NCI-H1092 (cell line): ENCODE measurements around the gene IGLL1.
A peak's percentile ranks its signal among the peaks of the same experiment; 100 is the strongest.
"Not testable (repeated sequence)": the region's sequence is repeated elsewhere in the genome, so short reads cannot be mapped to it uniquely, and the experiment has no call there.

ENCODE experiments used
- DNase-seq: peaks from one replicate; lab custom pipeline; 2025; lab: John Stamatoyannopoulos, UW

Gene IGLL1

DNA sequence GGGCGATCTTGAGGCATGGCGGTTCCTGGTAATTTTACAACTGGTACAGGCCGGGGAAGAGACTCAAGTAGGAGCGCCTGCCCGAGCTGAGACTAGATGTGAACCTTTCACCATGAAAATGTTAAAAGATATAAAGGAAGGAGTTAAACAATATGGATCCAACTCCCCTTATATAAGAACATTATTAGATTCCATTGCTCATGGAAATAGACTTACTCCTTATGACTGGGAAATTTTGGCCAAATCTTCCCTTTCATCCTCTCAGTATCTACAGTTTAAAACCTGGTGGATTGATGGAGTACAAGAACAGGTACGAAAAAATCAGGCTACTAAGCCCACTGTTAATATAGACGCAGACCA is 40.3 kb downstream of the IGLL1 start:
- DNase-seq, result not testable (repeated sequence)

DNA sequence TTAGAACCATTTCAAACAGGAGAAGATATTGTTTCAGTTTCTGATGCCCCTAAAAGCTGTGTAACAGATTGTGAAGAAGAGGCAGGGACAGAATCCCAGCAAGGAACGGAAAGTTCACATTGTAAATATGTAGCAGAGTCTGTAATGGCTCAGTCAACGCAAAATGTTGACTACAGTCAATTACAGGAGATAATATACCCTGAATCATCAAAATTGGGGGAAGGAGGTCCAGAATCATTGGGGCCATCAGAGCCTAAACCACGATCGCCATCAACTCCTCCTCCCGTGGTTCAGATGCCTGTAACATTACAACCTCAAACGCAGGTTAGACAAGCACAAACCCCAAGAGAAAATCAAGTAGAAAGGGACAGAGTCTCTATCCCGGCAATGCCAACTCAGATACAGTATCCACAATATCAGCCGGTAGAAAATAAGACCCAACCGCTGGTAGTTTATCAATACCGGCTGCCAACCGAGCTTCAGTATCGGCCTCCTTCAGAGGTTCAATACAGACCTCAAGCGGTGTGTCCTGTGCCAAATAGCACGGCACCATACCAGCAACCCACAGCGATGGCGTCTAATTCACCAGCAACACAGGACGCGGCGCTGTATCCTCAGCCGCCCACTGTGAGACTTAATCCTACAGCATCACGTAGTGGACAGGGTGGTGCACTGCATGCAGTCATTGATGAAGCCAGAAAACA is 40.8 kb downstream of the IGLL1 start:
- DNase-seq, result peak; percentile 84

DNA sequence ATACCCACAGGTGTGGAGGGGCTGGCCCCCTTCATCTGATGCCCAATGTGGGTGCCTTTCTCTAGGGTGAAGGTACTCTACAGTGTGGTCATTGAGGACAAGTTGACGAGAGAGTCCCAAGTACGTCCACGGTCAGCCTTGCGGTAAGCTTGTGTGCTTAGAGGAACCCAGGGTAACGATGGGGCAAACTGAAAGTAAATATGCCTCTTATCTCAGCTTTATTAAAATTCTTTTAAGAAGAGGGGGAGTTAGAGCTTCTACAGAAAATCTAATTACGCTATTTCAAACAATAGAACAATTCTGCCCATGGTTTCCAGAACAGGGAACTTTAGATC is 41.4 kb downstream of the IGLL1 start:
- not testable (repeated sequence) for DNase-seq

DNA sequence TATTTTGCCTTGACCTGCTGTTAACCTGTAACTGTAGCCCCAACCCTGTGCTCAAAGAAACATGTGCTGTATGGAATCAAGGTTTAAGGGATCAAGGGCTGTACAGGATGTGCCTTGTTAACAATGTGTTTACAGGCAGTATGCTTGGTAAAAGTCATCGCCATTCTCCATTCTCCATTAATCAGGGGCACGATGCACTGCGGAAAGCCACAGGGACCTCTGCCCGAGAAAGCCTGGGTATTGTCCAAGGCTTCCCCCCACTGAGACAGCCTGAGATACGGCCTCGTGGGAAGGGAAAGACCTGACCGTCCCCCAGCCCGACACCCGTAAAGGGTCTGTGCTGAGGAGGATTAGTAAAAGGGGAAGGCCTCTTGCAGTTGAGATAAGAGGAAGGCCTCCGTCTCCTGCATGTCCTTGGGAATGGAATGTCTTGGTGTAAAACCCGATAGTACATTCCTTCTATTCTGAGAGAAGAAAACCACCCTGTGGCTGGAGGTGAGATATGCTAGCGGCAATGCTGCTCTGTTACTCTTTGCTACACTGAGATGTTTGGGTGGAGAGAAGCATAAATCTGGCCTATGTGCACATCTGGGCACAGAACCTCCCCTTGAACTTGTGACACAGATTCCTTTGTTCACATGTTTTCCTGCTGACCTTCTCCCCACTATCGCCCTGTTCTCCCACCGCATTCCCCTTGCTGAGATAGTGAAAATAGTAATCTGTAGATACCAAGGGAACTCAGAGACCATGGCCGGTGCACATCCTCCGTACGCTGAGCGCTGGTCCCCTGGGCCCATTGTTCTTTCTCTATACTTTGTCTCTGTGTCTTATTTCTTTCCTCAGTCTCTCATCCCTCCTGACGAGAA is 42.0 kb downstream of the IGLL1 start:
- DNase-seq, result not testable (repeated sequence)

DNA sequence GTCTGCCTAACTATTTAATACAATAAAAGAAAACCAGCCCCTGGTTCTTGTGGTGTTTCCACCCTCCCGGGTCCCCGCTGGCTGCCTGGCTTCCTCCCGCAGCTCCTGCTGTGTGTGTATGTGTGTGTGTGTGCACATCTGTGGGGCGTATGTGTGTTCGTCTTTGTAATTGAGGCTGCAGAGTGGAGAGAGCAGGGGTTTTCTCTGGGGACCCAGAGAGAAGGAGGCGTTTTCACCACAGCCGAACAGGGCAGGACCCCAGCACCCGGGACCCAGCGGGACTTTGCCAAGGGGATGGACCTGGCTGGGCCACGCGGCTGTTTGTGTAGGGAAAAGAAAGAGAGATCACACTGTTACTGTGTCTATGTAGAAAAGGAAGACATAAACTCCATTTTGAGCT is 42.7 kb downstream of the IGLL1 start:
- no peak for DNase-seq

DNA sequence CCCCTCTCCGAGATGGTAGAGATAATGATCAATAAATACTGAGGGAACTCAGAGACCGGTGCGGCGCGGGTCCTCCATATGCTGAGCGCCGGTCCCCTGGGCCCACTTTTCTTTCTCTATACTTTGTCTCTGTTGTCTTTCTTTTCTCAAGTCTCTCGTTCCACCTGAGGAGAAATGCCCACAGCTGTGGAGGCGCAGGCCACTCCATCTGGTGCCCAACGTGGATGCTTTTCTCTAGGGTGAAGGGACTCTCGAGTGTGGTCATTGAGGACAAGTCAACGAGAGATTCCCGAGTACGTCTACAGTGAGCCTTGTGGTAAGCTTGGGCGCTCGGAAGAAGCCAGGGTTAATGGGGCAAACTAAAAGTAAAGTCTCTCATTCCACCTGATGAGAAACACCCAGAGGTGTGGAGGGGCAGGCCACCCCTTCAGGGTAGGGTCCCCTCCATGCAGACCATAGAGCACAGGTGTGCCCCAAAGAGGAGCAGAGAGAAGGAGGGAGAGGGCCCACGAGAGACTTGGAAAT is 43.2 kb downstream of the IGLL1 start:
- DNase-seq, result no peak

DNA sequence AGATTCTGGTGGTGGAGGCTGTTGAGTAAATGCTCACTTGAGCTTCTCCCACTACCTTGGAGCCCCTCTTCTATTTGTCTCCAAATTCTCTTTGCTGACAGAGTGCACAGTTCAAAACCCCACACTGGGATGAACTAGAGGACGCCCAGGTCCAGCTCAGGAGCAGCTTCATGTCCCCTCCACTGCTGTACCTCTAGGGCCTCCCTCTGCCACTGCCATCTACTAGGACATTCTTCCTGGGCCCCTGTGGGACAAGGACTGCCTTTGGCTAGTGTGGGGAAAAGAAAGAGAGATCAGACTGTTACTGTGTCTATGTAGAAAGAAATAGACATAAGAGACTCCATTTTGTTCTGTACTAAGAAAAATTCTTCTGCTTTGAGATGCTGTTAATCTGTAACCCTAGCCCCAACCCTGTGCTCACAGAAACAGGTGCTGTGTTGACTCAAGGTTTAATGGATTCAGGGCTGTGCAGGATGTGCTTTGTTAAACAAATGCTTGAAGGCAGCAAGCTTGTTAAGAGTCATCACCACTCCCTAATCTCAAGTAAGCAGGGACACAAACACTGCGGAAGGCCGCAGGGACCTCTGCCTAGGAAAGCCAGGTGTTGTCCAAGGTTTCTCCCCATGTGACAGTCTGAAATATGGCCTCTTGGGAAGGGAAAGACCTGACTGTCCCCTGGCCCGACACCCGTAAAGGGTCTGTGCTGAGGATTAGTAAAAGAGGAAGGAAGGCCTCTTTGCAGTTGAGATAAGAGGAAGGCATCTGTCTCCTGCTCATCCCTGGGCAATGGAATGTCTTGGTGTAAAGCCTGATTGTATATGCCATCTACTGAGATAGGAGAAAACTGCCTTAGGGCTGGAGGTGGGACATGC is 44.1 kb downstream of the IGLL1 start:
- DNase-seq, result not testable (repeated sequence)

DNA sequence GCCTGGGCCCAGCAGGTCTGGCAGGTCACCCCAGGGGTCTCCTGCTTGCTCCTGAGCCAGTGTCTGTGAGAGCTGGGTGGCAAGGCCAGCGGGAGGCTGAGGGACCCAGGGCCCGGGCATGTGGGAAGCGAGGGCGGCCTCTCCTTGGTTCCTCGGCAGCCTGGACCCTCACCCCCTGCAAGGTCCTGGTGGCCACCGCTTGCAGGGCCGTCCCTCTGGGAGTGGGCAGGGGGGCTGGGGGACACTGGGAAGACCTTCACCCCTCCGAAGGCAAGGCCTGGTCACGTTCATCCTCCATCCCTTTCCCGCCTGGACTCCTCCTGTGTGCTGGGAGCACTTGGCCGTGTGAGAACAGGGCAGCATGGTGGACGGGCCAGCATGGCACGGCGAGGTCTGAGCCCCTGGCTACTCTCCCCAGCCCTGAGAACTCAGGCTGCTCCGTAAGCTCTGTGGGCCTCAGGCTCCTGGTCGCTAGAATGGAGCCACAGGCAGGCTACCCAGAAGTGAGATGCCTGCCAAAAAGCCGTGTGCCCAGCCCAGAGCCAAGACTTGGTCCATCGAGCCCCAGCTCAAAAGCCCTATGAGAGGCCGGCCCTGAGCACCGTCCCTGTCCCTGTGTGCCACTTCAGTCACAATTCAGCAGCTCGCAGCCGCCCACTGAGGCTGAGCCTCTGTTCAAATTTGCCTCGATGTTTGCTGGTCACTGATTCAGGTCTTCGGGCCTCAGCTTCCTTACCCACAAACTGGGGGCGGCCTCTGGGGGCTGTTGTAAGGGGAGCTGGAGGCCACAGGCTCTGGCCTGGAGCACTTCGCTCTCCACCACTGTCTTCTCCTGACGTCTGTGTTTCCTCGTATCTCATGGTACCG is 45.0 kb downstream of the IGLL1 start:
- no peak for DNase-seq

DNA sequence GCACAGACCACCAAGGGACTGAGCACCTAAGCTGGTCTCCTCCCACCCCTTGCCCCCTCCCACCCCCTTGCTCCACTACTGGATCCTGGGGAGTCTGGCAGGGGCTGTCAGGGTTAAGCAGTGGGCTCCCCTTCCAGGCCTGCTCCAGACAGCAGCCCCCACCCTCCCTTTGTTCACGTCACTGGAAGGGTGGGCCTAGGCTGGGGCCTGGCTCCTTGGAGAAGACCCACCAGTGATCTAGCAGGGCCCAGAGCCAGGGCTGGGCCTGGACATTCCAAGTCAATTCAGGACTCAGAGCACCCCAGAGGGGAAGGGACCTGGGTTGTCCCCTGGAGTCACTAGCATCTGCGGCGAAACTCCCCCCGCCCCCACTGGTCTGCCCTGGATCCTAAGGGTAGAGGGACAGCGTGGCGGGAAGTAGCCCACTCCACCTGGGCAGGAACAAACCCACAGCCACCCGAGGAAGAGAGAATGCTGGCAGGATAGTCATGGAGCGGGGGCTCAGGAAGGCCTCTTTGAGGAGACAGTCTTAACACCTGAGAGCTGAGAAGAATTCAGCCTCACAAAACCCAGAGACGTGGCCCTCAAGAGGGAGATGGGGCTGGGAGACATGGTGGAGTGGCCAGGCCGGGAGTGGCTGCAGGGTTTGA is 45.8 kb downstream of the IGLL1 start:
- DNase-seq, result no peak

DNA sequence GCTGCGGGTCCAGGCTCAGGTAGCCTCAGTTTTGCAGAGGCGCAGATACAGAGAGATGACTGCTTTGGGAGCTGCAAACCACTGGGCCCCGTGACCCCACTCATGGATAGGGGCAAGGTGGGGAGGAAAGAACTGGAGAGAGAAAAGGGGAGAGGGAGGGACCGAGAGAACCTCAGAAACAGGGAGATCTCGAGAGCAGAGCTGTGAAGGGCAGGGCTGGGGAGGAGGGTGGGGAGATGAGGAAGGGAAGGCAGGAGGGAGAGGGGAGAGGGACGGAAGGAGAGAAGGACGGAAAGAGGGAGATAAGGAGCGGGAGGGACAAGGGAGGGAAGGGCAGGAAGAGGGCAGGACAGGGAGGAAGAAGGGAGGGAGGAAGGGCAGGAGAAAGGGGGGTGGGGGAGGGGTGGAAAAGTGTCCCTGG is 46.3 kb downstream of the IGLL1 start:
- no peak for DNase-seq

DNA sequence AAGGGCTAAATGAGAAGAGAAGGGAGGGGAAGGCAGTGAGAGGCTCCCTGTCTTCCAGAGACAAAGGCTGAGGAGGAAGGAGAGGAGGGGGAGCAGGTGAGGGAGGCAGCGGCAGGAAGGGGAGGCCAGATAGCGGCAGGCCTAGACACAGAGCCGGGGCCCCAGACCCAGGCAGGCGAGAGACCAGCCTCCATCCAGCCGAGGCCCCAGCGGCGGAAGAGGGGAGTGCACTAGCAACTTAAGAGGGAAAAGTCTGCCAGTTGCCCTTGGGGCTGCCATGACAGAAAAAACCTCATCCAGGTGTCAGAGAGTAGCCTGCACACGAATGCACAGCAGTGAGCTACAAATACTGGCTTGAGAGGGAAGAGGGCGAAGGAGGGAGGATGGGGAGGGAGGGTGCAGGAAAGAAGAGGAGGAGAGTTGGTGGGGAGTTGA is 46.7 kb downstream of the IGLL1 start:
- peak; percentile 20 for DNase-seq

DNA sequence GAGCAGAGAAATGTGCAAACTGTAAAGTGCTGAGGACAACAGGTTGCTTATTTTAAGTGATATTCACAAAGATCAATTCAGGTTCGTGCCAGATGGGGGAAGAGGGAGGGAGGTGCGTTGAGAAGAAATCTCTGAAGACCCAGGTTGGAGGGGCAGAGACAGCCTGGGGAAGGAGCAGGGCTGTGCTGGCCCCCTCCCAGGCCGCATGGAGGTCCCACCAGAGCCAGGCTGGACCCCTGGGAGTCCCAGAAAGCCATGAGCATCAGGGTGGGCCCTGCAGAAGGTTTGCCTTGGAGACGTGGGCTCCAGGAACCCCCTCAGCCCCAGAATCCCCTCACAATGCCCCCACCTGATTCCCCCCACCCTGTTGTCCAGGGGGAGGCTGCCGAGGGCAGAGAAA is 47.4 kb downstream of the IGLL1 start:
- no peak for DNase-seq

DNA sequence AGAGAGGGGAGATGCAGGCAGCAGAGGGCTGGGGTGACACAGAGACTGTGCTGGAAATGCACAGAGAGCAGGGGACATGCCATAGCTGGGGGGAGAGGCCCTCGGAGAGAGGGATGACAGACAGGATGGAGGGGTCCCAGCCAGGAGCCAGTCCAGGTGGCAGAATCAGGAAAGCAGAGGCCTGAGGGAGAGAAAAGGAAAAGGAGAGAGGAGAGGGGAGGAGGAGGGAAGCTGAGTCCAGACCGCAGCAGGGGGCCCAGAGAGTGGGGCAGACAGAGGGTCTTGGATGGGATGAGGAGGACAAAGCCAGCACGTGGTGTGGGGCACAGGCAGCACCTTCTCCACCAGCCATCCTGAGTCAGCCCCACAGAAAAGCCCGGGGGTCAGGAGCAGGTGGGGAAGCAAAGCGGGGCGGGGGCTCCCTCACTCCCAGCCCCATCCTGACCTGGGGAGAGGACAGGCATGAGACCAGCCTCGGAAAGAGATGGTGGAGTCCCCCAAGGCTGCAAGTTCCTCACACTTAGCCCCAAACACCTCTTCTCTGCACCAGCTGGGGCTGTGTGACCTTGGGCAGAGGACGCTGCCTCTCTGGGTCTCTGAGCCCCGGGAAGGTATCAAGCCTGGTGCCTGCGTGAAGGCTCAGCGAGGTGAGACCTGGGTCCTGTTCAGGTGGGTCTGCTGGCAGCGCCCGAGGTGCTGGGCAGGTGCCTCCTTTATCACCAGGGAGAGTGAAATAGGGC is 48.0 kb downstream of the IGLL1 start:
- DNase-seq, result no peak

DNA sequence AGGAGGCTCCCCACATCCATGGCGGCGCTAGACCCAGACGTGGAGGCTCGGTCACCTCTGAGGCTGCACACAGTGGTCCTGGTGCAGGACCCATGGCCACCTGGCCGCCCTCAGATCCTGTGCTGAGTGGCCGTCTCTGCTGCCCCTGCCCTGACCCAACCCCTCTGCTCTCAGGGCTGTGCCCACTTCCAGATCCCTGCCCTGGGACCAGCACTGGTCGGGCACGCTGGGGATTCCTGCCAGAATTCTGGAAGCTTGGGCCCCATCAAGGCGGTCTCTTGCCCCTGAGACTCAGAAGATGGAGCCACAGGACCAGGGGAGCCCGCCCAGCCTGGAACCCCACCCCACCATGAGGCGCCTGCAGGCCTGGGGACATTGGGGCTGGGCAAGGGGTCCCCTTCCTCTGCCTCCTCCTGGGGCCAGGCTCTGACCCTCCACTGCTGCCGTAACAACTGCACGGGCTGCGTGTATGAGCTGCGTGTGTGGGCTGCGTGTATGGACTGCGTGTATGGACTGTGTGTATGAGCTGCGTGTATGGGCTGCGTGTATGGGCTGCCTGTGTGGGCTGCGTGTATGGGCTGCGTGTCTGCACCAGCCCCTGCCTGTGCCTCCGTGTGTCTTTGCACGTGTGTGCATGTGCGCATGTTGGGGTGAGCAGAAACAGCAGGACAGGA is 48.7 kb downstream of the IGLL1 start:
- no peak for DNase-seq

DNA sequence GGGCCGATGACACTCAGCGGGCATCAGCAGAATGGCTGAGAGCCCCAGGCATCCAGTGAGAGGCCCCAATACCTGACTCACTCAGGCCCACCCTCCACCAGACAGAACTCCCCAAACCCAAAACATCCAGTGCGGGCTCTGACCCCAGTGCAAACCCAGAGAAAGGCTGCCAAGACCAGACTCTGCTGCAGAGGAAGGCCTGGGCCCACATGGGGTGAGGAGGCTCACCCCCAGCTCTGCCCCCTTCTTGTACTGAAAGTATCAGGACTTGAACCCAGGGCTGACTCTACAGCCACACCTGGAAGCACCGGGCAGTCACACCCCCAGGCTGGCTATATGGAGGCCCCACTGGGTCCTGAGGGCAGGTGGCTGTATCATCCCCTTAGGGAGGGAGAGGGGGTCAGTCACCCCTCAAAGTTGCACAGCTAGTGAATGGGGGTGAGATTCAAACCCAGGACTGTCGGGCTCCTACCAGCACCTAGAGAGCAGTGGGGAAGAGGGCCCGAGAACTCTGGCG is 49.3 kb downstream of the IGLL1 start:
- no peak for DNase-seq

DNA sequence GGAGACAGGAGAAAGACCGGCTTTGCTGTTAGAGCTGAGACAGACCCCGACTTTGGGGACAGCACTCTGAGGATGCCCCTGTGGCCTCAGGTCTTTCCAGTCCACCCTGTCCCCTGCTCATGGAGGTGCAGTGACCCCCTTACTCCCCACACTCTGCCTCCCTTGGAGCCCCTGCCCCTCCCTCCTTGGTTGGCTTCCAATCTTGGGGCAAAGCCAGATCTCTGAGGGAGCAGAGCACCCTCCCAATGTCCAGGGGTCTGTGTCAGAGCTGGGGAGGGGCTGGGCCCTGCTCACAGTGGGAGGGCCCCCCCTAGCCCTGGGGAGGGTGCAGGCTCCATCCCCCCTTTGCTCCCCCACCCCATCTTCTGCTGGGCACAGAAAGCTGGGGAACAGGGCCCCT is 50.0 kb downstream of the IGLL1 start:
- DNase-seq, result no peak

DNA sequence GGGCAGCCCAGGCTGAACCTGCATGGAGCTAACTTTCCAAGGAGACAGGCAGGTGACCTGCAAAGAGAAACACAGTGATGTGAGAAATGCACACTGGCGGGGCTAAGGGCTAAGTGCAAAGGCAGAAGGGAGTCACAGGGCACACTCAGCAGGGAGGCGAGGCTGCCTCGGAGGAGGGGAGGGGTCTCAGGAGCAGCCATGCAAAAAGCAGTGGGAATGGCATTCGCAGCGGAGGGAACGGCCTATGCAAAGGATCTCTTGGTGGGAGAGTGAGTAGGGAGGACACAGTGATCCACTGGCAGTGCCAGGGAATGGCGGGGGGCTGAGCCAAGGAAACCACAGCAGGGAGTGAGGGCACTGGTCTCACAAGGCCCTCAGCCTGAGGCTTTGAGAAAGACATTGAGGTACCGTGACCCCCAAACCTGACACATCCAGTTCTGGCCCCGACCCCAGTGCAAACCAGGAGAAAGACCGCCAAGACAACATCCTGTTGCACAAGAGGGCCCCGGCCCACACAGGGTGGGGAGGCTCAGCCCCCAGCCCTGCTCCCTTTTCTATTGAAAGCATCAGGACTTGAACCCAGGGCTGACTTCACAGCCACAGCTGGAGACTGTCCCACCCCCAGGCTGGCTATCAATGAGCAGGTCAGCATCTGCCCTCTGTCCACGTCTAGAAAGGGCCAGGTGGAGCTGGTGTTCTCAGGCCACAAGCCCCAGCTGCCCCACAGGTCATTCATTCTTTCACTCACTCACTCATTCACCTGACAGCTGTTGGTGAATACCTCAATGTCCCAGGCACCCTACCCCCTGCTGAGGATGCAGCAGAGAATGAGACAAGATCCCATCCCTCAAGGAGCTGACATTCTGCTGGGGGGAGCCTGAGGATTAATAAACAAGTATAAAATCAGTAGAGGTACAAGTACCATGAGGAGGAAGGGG is 50.7 kb downstream of the IGLL1 start:
- no peak for DNase-seq
